HG03175 (cell line): ENCODE results near the gene IL26.

Experiments
- ATAC-seq: cut with Tn5 transposase; IDR thresholded peaks from one replicate; pipeline ENCODE4 v1.9.1; 2021; ENCODE audit warnings: mild to moderate bottlenecking, moderate library complexity; ENCODE audit not compliant: unreplicated experiment

Gene IL26, protein sequence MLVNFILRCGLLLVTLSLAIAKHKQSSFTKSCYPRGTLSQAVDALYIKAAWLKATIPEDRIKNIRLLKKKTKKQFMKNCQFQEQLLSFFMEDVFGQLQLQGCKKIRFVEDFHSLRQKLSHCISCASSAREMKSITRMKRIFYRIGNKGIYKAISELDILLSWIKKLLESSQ

DNA sequence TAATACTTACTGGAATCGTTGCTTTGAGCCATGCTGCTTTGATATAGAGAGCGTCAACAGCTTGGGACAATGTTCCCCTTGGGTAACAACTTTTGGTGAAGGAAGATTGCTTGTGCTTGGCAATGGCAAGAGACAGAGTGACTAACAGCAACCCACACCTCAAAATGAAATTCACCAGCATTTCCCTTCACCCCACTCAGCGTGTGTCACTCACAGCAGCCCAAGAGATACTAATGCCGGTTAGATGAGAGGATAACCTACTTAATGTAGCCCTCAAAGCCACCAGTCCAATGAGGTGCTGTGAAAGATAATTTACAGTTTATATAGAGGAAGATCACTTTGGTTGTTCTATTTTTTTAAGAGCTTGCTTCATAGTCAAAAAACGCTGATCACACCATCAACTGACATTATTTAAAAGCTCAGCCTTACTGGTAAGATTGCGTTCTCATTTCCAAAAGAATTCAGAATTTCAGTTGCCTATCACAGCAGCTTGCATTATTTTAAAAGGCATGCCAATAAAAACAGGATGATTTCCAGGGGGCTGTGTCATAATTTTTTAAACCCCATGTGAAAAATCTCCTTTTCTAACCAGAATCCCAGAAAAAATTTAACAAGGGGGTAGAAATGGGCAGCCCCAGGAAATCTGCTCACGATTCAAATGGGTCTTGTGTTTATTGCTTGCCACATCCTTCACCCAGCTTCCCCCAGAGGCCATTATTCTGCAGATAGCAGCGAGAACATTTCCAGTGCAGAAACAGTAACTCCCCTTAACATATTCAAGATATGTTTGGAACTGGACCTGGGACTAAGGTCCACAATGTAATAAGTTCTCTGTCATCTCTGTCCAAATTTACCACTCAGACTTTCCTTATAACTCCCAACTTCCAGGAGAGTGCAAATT, at the start of gene IL26:
Gene IL26 (minus strand): TSS at position 235 of the 901 bp plus-strand sequence. CDS start 54 bp downstream, at position 181.
- no peak for ATAC-seq

DNA sequence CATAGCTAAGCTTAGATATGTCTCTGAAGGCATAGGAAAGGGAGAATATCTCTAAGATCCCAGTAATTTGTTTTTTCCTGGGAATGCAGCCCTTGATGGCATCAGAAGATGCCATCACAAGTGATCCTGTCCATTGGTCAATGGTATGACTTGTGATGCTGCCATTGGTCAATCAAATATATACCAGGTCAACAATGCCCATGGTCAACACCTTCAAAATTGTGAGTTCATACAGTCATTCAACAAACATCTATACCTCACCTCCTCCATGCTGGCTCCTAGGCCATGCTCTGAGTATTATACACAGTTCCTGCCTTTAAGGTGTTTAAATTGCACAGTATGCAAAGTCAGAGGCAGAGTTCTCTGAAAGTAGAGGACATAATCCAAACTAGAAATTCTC, 47.1 kb upstream of the IL26 start:
- no peak for ATAC-seq

DNA sequence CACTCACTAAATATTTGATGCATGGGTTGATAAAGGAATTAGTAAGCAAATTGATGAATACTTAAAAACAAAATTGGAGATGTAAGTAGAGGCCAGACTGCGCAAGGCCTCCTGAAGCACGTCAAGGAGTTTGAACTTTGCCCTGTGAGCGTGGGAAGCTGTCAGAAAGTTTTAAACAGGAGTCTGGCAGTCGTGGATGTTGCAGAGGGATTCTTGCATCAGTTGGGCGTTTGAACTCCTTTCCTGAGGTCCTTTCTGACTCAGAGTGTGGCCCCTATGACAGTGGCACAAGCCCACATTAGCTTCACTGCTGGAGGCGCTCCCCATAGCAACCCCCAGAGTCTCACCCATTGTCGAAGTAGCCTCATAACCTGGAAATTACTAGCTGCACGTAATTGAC, 45.7 kb upstream of the IL26 start:
- ATAC-seq = no peak

DNA sequence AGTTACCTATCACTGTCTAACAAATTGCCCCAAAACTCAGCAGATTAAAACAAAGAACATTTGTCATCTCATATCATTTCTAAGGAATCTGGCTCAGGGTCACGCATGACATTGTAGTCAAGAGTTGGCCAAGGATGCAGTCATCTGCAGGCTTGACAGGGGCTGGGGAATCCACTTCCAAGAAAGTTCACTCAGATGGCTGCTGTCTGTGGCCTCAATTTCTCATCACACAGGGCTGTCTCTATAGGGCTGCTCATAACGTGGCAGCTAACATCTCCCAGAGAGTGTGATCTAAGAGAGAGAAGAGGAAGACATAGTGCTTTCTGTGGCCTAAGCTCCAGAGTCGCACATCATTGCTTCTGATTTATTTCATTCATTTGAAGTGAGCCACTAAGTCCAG, 44.7 kb upstream of the IL26 start:
- ATAC-seq = no peak

DNA sequence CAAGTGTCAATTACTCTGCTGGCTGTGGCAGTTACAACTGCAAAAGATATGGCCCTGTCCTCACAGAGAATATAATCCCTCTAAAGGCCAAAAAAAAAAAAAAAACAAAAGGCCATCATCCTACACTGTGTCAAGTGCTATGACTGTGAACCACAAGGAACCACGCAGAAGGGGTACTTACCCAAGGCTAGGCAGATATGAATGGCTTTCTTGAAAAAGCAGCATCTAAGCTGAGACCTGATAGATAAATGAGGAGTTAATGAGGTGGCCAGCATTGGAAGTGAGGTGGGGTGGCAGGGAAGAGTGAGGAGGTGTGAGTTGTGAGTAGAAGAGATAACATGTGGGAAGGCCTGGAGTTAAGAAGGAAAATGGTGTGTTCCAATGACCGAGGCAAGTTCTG, 44.2 kb upstream of the IL26 start:
- ATAC-seq = no peak

DNA sequence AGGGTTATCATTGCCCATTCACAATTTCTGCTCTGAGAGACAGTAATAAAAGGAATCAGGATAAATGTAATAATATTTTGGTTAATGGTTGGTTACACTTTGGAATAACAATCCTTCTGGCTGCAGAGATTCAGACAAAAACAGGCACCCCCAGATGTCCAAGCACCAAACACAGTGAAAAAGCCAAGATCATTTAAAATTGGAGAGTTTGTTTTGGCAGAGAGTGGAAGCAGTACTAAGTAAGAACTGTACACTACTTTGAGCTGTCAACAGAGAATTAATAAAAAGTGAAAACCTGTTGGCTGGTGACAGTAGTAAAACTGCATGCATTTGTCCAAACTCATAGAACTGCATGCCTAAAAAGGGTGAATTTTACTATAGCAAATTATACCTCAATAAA, 43.4 kb upstream of the IL26 start:
- ATAC-seq = no peak

DNA sequence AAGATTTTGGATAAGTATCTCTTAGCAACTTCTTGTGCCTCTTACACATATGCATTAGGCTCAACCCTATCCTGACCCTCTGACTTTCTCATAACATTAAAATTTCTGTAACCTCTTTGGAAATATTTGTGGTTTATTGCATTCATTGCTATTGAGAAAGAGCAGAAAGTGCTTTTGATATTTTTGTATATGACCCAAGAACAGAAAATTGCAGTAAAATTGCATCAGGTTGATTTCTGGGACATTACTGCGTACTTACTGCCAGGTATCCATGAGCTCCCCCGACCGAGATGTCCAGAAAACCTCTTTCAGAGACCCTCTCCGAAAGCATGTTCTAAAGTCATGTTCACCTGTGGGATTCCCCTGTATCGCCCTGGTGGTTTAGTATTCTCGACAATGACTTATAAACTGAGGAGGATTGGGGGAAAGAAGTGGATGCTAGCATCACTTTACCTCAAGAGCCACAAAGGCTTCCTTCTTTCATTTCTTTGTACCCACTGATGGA, 42.3 kb upstream of the IL26 start:
- ATAC-seq = no peak

DNA sequence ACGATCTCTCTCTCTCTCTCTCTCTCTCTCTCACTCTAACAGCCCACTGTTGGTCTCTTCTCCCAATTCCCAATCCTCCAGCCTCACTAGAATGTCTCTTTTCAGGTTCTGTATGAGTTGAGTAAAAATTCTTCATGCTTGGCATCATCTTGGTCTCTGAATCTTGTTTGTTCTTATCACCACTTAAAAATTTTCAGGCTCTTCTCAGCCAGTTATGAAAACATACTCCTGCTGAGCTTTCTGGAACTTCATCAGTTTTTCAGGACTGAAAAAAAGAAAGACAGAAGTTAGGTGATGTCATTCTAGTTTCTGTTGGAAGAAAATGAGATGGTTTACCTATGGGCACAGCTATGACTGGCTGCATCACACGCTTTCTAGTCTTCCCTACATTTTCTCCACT, 39.2 kb upstream of the IL26 start:
- ATAC-seq = no peak

DNA sequence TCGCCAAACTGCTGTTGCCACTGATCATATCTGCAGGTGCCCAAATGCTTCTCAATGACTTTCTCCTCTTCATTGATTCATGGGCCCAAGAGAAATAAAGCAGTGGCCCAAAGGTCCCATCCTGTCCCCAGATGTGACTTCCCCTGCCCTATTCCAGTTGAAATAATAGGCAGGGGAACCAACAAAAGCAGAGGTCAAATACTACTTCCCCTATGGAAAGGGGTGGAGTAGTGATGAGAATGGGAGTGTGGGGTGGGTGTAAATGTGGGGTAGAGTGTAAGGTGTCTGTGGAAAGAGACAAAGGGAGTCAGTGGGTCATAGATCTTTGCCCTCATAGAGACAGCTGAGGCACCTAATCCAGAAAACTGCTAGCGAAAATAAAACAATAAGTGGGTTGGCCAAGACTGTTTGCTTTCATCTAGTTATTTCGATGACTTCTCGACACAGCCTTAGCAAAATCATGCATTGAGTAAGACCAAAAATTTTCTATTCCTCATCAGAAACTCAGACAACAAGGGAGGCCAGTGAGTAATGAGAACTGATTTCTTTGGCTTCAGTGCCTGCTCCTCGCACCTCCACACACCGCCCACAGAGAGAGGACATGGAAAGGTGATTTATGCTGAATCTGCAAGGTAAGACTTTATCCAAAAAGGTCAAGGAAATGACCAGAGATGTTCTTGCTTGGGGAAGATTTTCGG, 38.7 kb upstream of the IL26 start:
- ATAC-seq = no peak

DNA sequence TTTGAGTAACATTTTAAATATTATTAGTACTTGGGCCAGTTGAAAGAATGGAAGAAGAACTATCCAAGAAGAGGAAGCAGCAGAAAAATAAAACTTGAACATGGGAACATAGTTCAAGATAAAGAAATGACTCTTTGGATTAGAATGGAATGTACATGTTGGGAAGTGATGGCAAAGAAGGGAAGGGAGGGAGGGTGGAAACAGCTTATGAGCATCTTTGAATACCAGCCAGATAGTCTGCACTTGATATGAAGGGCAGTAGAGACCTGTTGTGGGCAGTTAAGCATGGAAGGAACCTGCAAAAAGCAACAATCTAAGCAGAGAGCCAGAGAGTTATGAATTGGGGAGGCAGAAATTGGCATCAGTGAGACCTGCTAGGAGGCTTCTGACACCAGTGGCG, 37.8 kb upstream of the IL26 start:
- ATAC-seq = no peak

DNA sequence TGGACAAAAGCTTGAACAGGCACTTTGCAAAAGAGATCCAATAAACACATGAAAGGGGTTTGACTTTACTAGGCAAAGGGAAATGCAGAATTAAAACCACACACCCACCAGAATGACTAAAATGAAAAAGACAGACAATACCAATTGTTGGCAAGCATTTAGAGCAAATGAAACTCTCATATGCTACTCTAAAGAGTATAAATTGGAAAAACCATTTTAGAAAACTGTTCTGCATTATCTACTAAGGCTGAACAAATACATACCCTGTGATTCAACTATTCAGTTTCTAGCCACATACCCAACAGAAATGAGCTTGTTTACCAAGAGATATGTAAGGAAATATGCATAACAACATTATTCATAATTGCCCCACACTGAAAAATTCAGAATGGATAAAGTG, 36.3 kb upstream of the IL26 start:
- no peak for ATAC-seq

DNA sequence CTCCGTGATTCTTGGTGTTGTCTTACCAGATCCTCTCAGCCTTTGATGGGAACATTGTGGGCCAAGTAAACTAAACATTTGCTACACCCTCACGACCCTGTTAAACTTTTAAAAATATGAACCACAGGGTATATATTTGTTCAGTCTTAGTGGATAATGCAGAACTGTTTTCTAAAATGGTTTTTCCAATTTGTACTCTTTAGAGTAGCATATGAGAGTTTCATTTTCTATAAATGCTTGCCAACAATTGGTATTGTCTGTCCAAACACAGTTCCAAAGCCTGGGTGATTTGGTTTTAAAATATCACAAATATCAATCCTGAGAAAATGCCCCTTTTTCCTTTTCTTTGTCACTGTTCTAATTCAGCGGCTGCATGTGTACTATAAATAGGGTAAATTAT, 34.5 kb upstream of the IL26 start:
- ATAC-seq = no peak

DNA sequence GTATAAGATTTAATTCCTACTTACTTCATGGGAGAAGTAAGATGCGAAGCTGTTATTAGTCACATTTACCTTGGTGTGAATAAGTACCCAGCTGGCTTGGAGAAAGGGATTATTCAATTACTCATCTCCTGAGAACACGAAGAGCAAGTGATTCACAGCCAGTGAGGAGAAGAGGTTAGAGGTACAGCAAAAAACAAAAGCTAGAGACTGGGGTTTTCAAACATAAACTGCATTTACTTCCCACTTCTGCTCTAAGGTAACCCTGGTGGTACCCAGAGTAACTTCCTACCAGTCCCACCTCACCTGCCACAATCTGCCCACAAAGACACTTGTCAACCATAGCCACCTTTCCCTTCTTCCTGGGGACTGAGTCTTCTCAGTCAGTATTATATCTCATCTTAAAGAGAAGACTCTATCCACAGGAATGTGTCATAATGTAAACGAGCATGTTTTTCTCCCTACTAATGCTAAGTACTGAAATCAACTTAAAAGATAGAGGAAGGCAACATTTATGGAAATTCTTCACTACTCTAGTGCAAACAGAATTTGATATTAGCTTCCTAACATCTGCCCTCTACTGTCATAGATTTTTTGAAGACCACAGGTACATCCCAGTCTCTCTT, 33.8 kb upstream of the IL26 start:
- no peak for ATAC-seq

DNA sequence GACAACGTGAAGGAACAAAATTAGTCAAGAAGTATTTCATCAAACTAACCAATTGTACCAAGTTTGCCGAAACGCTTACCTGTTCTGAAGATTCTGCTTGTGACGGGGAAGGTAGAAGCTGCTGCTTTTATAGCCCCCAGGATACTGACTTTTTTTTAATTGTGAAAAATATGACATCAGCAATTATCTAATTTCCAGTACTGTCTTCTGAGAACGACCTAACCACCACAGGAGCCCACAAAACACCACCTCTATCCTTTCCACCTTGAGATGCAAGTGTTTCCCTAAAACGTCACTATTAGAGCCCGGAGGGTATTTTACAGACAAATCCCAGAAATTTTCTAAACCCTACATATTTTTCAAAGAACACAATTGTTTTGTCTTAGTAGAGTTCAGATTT, 27.9 kb upstream of the IL26 start, which contains the start of gene IL22:
Gene IL22 (minus strand): TSS at position 101 of the 400 bp plus-strand sequence. CDS start 156 bp downstream, outside the sequence.
- no peak for ATAC-seq

DNA sequence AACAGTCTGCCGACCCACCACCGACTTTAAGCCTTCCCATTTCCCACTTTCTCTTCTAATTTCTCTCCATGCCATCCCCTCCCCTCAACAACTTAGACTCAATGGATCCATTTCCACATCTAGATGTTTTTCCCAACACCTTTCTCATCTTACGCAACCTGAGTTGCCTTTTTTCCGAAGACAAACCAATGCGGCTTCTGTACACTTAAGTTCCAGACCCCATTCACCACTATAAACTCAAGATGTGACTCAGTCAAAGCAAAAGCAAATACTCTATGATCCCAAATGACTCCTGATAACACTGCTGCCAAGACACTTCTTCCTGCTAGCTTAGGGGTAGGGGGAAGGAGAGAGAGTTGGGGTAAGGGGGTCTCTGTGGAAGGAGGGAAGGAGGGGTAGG, 26.5 kb upstream of the IL26 start:
- ATAC-seq = no peak

DNA sequence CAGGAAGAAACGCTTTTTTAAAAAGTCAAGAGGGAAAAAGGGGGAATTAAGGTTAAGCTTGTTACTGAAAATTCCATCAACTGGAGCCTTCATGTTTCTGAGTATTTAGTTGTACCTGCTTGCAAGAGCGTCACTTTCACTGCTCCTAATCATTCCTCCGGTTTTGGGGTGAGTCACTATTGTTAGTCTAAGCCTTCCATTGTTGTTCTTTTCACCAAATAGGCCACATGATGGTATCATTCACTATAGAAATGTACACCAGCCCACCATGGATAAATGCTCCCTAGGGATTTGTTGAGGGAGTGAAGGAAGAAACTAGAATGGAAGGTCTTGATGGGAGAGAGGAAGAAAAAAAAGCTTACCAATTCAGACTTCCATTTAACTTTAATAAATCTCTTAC, 24.8 kb upstream of the IL26 start:
- no peak for ATAC-seq

DNA sequence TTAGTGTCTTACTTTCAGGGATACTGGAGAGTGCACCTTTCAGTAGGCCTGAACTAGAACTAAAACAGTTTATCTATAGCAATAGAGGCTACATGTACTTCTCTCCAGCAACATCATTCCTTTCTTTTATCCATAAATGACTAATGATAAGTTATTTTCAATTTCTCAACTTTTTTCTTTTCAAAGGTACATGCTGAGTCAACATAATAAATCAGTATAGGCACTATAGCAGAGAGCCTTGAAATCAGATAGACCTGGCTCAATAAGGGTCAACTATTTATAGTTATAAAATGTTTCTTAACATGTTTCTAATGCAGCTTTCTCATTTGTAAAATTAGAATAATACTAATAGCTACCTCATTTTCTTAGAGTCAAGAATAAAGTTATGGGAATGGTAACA, 22.2 kb upstream of the IL26 start:
- no peak for ATAC-seq

DNA sequence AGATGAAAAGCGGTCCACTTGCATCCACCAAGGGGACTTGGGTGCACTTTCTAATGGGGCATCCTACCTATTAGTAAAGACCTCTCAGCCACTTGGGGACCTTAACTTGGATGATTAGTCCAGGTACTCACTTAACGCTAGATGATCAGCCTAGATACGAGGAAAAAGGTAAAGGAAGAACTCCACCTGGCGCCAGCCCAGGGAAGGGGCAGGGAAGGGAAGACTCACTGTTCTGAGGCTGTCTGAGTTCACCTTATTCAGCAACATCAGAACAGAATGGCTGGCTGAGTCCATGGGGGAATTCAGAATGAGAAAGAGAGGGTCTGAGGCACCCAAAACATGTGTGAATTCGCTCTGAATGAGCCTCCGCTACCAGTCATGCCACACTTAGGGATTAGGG, 20.7 kb upstream of the IL26 start:
- ATAC-seq = no peak

DNA sequence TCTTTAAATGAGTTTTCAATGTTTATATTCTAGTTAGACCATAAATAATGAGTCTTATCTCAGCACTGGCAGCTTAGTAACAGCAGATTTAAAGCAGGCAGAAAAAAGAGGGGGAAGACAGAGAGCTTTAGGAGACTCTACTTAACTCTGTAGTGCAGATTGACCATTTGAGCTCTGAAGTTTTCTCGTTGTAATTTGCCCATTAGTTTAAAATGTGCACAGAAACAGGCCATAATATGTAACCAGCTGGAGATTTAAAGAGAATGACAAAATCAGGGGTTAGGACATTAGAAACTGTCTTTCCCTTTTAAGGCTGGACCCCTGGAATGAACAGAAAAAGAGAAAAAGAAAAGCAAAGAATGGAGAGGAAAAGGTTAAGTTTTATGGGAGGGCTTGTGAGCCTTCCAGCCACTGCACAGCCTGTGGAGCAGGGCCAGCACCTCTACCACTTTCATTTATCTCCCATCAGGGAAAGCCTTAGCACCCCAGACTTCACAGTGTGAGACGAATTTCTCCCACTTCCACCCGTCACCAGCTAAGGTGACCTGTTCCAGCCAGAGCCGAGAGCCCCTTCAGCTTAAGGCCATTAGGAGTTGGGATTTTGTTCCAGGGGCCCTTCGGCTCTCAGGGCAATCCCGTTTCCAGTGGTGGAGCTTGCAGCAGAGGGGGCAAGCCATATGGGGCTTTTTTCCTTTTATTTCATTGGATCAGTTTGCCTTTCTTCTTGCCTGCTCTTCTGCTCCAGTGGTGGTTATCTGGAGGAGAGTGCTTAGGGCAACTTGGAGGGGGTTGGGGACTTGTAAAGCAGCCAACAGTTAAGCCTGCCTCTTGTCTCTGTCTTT, 19.8 kb upstream of the IL26 start:
- no peak for ATAC-seq

DNA sequence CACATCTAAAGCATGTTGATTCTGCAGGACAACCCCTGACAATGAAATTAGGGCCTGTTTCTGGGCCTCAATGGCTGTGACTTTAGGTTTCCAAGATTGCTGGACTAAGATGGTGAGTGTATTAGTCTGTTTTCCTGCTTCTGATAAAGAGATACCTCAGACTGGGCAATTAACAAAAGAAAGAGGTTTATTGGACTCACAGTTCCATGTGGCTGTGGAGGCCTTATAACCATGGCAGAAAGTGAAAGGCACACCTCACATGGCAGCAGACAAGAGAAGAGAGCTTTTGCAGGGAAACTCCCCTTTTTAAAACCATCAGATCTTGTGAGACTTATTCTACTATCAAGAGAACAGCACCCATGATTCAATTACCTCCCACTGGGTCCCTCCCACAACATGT, 17.2 kb upstream of the IL26 start:
- no peak for ATAC-seq
